Keratinocyte (primary cell): ENCODE results near the gene TXNDC12.

Experiments used
- EZH2 ChIP-seq: IDR thresholded peaks from one replicate; pipeline ENCODE4 v1.6.1; 2012; ENCODE audit warnings: inconsistent platforms, mild to moderate bottlenecking, low read length, moderate library complexity
- TF ChIP-seq, protein P1 (sequence below), 3 experiments: IDR thresholded peaks in 1 of 3; conservative IDR thresholded peaks in 1 of 3; optimal IDR thresholded peaks in 1 of 3; 2 replicates in 2 of 3; 3 replicates in 1 of 3; pipeline versions ENCODE3 to v1.5.1; 2011; ENCODE audit warnings: low read length in 3 of 3, mild to moderate bottlenecking in 3 of 3, moderate library complexity in 2 of 3, control low read depth in 1 of 3, inconsistent platforms in 1 of 3; ENCODE audit not compliant: insufficient read depth in 2 of 3; ENCODE audit errors: extremely low read depth in 1 of 3

GRCh38 chr1:52053862-52054261, 1.1 kb downstream of the TXNDC12 start:
- TF ChIP-seq, protein P1, sequence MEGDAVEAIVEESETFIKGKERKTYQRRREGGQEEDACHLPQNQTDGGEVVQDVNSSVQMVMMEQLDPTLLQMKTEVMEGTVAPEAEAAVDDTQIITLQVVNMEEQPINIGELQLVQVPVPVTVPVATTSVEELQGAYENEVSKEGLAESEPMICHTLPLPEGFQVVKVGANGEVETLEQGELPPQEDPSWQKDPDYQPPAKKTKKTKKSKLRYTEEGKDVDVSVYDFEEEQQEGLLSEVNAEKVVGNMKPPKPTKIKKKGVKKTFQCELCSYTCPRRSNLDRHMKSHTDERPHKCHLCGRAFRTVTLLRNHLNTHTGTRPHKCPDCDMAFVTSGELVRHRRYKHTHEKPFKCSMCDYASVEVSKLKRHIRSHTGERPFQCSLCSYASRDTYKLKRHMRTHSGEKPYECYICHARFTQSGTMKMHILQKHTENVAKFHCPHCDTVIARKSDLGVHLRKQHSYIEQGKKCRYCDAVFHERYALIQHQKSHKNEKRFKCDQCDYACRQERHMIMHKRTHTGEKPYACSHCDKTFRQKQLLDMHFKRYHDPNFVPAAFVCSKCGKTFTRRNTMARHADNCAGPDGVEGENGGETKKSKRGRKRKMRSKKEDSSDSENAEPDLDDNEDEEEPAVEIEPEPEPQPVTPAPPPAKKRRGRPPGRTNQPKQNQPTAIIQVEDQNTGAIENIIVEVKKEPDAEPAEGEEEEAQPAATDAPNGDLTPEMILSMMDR (optimal IDR thresholded peaks at IDR 0.05 in 1 of 3, IDR thresholded peaks at IDR 0.05 in 1 of 3, conservative IDR thresholded peaks at IDR 0.05 in 1 of 3; ENCODE audit: extremely low read depth in 1 of 3, insufficient read depth in 2 of 3, low read length in 3 of 3), result no peak
- no peak for TF ChIP-seq EZH2
